Activated naive CD4-positive, alpha-beta T cell treated with anti-CD3 and anti-CD28 coated beads, Interleukin-2, amount 50 U/mL, for 72 hours (primary cell): ENCODE data around the gene ADI1. TPM values are rescaled to one million over a fixed set of nuclear protein-coding genes. Genes with fewer than 3 reads are reported as not detected.
"Not testable (repeated sequence)": the region's sequence is repeated elsewhere in the genome, so short reads cannot be mapped to it uniquely, and the experiment has no call there.

Experiments used
- ATAC-seq, 2 donors: fragments of 150-1000 bp; cut with Tn5 transposase; 2 replicates each; pipeline ENCODE4 v1.10.0; 2021; ENCODE audit warnings: mild to moderate bottlenecking in 2 of 2, moderate library complexity in 2 of 2
- DNase-seq, 2 donors: peaks; one replicate each; pipeline ENCODE4 v3.0.0; 2021 to 2022; ENCODE audit warnings: low spot score in 2 of 2
- H3K27ac Mint-ChIP-seq, 2 donors: one replicate each; pipeline ENCODE4 v1.8.0; 2022; ENCODE audit warnings: mild to moderate bottlenecking in 2 of 2, mixed read lengths in 2 of 2
- H3K36me3 Mint-ChIP-seq, 2 donors: one replicate each; pipeline ENCODE4 v1.8.0; 2022; ENCODE audit warnings: mixed read lengths in 2 of 2
- H3K9me3 Mint-ChIP-seq, 2 donors: one replicate each; pipeline ENCODE4 v1.8.0; 2022; ENCODE audit warnings: mixed read lengths in 2 of 2
- total RNA-seq, 2 donors: library from RNA; stranded (reverse); gene quantifications; one replicate each; pipeline ENCODE4 v1.2.3, GENCODE V29; 2022

ADI1 gene
- total RNA-seq, 2 donors from 2014 or later: 29.3 to 39.3 TPM

DNA sequence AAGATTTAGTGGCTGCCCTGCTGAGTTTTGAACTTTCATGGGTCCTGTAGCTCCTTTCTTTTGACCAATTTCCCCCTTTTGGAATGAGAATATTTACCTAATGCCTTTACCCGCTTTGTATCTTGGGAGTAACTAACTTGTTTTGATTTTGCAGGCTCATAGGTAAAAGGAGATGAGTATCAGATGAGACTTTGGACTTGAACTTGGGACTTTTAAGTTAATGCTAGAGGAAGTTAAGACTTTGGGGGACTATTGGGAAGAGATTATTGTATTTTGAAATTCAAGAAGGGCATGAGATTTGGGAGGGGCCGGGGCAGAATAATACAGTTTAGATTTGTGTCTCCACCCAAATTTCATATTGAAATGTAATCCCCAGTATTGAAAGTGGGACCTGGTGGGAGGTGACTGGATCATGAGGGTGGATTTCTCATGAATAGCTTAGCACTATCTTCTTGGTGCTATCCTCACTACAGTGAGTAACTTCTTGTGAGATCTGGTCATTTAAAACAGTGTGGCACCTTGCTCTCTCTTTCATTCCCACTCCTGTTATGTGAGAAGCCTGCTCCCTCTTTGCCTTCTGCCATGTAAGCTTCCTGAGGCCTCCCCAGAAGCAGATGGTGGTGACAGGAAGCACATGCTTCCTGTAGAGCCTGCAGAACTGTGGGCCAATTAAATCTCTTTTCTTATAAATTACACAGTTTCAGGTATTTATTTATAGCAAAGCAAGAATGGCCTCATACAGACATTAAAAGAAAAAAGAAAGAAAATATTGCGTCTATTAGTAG is 6.1 kb downstream of the ADI1 start:
- no peak for DNase-seq
- ATAC-seq: no peak
- no peak overlapping the region for H3K27ac Mint-ChIP-seq
- peaks cover 8 to 11% of the 10 kb centered on the region in 2 donors for H3K9me3 Mint-ChIP-seq
- peaks cover 45 to 60% of the 10 kb centered on the region in 2 donors for H3K36me3 Mint-ChIP-seq

DNA sequence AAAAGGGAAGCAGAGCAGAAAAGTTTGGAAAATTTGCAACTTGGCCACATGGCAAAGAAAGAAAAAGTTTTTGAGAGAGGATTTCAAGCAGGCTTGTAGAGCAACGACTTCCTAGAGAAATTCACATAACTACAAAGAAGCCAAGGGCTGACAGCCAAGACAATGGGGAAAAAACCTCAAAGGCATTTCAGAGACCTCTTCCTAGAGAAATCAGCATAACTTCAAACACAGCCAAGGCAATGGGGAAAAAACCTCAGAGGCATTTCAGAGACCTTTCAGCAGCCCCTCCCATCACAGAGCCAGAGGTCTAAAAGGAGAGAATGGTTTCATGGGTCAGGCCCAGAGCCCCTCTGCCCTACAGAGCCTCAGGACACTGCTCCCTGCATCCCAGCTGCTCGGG is 7.2 kb downstream of the ADI1 start:
- peak in 1 of 2 donors; percentile 75 for ATAC-seq

DNA sequence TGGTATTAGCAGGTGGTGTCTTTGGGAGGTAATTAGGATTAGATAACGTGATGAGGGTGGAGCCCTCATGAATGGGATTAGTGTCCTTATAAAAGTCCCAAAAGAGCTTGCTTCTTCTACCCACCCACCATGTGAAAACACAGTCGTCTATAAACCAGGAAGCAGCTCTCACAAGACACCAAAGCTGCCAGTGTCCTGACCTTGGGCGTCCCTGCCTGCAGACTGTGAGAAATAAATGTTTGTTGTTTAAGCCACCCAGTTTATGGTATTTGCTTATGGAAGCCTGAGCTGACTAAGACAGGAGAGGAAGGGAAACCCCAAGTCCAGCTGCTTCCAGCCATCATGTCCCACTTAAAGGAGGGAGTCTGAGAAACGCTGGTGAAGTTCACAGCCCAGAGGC is 13.6 kb downstream of the ADI1 start:
- Mint-ChIP-seq H3K9me3 (no peaks in the 10 kb centered on the region), H3K27ac (no peak overlapping the region), H3K36me3 (peaks cover 21 to 28% of the 10 kb centered on the region in 2 donors)
- no peak for ATAC-seq
- DNase-seq: no peak

More for the DNA sequence above, 7.2 kb downstream of the ADI1 start:
- H3K9me3 Mint-ChIP-seq: peaks cover 8 to 11% of the 10 kb centered on the region in 2 donors
- H3K27ac Mint-ChIP-seq: peak overlapping the region in 1 of 2 donors; percentile 69
- H3K36me3 Mint-ChIP-seq: peaks cover 54 to 67% of the 10 kb centered on the region in 2 donors
- DNase-seq: no peak

DNA sequence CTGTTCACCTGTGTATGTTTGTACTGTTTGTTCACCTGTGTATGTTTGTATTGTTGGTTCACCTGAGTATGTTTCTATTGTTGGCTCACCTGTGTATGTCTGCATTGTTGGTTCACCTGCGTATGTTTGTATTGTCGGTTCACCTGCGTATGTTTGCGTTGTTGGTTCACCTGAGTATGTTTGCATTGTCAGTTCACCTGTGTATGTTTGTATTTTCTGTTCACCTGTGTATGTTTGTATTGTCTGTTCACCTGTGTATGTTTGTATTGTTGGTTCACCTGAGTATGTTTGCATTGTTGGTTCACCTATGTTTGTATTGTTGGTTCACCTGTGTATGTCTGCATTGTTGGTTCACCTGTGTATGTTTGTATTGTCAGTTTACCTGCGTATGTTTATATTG is 14.6 kb downstream of the ADI1 start:
- no peak for DNase-seq
- Mint-ChIP-seq H3K36me3 (peaks cover 13 to 33% of the 10 kb centered on the region in 2 donors), H3K9me3 (no peaks in the 10 kb centered on the region), H3K27ac (no peak overlapping the region)
- ATAC-seq: no peak

GRCh38 chr2:3503483-3503882 is 15.8 kb downstream of the ADI1 start:
- peaks cover 10 to 33% of the 10 kb centered on the region in 2 donors for H3K36me3 Mint-ChIP-seq

GRCh38 chr2:3503046-3503445 is 16.3 kb downstream of the ADI1 start:
- DNase-seq (no peak), ATAC-seq (no peak)
- H3K9me3 Mint-ChIP-seq: no peaks in the 10 kb centered on the region
- H3K36me3 Mint-ChIP-seq: peaks cover 6 to 33% of the 10 kb centered on the region in 2 donors
- H3K27ac Mint-ChIP-seq: no peak overlapping the region

More at GRCh38 chr2:3503483-3503882, 15.8 kb downstream of the ADI1 start:
- Mint-ChIP-seq H3K27ac (no peak overlapping the region), H3K9me3 (no peaks in the 10 kb centered on the region)
- DNase-seq (no peak), ATAC-seq (no peak)

DNA sequence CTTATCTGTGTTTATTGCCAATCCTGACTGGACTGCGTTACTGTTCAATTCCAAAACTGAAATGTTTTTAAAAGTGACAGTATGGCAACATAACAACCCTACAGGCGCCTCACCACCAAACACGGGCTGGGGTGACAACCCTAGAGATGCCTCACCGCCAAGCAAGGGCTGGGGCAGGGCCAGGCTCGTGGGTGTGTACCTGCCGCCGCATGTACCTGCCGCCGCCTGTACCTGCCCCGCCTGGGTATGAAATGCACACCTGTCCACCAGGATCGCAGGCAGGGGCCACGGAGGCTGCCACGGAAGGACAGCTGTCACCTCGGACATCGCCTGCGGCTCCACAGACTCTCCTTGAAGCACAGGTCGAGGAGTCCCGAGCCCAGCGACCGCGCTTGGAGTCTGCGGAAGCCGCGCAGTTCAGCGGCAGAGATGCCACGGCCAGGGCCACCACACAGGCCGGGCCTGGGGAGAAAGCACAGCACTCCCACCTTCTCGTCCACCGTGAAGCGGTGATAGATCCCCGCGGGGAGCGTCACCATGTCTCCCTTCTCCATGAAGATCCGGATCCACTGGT is 18.9 kb downstream of the ADI1 start:
- ATAC-seq: no peak
- Mint-ChIP-seq H3K9me3 (no peaks in the 10 kb centered on the region), H3K27ac (peak overlapping the region in 1 of 2 donors; percentile 81), H3K36me3 (peaks cover 0 to 30% of the 10 kb centered on the region in 2 donors)
- DNase-seq: no peak

DNA sequence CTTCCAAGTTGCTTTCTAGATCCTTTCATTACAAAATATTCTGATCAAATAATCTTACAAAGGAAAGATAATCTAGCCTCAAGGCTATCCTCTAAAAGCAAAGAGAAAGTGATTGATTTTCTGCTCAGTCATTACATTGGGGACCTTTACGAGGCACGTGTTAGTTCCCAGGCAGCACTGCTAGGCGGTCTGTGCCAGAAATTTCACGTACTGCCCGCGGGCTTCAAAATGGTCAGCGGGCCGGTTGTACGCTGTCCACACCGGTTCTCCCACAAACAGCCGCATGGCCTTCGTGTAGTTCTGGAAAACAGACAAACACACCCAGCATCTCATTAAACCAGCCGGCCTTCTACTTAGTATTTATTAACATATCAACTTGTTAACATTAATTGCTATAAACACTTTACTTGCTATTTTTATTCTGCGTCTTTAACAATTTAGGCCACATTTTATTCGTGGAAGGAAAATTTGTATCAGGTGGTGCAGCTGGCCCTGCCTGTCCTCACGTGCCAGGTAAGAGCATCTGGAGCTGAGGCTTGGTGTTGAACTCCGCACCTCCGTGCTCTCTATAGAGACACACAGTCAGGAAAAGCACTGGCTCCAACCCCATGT is 20.4 kb downstream of the ADI1 start:
- H3K9me3 Mint-ChIP-seq: no peaks in the 10 kb centered on the region
- peaks cover 0 to 23% of the 10 kb centered on the region in 2 donors for H3K36me3 Mint-ChIP-seq
- ATAC-seq: no peak
- no peak for DNase-seq
- no peak overlapping the region for H3K27ac Mint-ChIP-seq

GRCh38 chr2:3496708-3497080 is 22.6 kb downstream of the ADI1 start:
- peaks cover 0 to 17% of the 10 kb centered on the region in 2 donors for H3K36me3 Mint-ChIP-seq
- ATAC-seq, H3K27ac Mint-ChIP-seq: not testable (repeated sequence)

GRCh38 chr2:3494984-3495666 is 24.2 kb downstream of the ADI1 start:
- Mint-ChIP-seq H3K27ac (no peak overlapping the region), H3K36me3 (peaks cover 0 to 10% of the 10 kb centered on the region in 2 donors), H3K9me3 (no peaks in the 10 kb centered on the region)
- ATAC-seq: no peak
- DNase-seq: no peak

More at GRCh38 chr2:3496708-3497080, 22.6 kb downstream of the ADI1 start:
- DNase-seq, H3K9me3 Mint-ChIP-seq: not testable (repeated sequence)

DNA sequence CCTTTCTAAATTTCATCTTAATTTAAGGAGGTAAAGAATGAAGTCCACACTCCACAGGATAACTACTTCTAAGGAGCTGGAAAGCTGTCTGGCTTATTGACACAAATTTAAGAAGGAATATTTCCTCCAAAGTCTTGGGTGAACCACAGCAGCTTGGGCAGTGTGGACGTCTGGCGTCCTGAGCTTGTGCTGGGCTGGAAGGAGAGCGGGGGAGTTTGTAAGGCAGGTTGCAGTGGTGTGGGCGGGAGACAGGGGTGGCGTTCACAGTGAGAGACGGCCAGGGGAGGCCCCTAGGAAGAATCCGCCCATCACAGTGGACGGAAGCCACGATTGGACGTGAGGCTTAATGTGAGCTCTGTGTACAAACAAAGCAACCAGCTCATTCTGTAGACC is 25.7 kb downstream of the ADI1 start:
- Mint-ChIP-seq H3K9me3 (no peaks in the 10 kb centered on the region), H3K27ac (no peak overlapping the region), H3K36me3 (peaks cover 0 to 10% of the 10 kb centered on the region in 2 donors)
- ATAC-seq: no peak
- no peak for DNase-seq

- Mint-ChIP-seq H3K9me3 (no peaks in the 10 kb centered on the region), H3K27ac (no peak overlapping the region)
Measured at GRCh38 chr2:3492951-3493614, 26.2 kb downstream of the ADI1 start.

DNA sequence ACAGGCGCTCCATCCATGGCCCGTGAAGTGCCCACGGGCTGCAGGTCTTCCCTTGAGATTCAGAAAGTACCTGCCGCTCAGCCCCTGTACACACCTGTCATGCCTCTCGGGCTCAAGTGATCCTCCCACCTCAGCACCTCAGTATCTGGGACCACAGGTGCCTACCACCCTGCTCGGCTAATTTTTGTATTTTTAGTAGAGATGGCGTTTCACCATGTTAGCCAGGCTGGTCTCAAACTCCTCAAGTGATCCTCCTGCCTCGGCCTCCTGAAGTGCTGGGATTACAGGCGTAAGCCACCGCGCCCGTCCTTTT is 26.9 kb downstream of the ADI1 start:
- not testable (repeated sequence) for DNase-seq, H3K27ac Mint-ChIP-seq, ATAC-seq, H3K9me3 Mint-ChIP-seq, H3K36me3 Mint-ChIP-seq

More at GRCh38 chr2:3492951-3493614, 26.2 kb downstream of the ADI1 start:
- DNase-seq (no peak), ATAC-seq (no peak)
- H3K36me3 Mint-ChIP-seq: peaks cover 0 to 10% of the 10 kb centered on the region in 2 donors

DNA sequence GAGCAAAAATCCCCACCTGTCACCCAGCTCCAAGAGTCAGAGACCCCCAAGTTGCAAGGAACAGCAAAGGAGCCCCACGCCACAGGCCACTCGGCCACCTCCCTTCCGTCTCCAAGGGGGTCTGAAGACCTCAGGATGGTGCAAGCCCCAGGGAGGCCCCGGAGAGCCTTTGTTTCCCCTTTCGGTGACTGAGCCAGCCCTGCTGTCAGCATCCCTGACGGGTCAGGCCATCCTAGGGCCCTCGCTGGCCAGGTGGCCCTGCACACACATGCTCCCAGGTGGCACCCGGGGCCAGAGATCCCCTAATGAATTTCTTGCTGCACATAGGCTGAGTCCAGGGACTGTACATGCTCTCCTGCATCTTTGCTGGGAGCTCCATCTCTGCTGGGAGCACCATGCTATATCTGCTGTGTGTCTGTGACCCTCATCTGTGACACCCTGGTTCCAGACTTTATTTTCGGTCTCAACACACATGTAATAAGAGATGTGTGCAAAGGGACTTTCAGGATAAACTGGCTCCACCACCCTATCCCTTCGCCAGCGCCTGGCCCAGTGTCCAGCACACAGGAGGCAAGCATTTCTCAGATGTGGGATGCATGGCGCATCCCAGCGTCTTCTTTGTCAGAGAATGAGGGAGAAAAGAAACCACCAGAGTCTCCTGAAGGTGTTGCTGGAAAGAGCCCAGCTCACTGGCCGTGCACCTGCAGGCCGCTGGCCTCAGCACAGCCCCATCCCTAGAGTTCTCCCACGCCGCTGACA is 27.4 kb downstream of the ADI1 start:
- H3K36me3 Mint-ChIP-seq: peaks cover 0 to 4% of the 10 kb centered on the region in 2 donors
- no peak for ATAC-seq
- peak in 1 of 2 donors; percentile 48 for DNase-seq
- no peak overlapping the region for H3K27ac Mint-ChIP-seq
- H3K9me3 Mint-ChIP-seq: no peaks in the 10 kb centered on the region

GRCh38 chr2:3491306-3491705 is 28.0 kb downstream of the ADI1 start:
- ATAC-seq: no peak
- Mint-ChIP-seq H3K27ac (no peak overlapping the region), H3K36me3 (no peaks in the 10 kb centered on the region), H3K9me3 (no peaks in the 10 kb centered on the region)
- peak in 1 of 2 donors; percentile 1 for DNase-seq
